NCI-H1105 treated with DMSO at 0.1 percent for 48 hours (cell line): Measurements from ENCODE around the gene ATP8B3.
"Not testable (repeated sequence)": the region's sequence is repeated elsewhere in the genome, so short reads cannot be mapped to it uniquely, and the experiment has no call there.

Source experiments
- DNase-seq: peaks from one replicate; lab custom pipeline; 2025; lab: John Stamatoyannopoulos, UW

Gene ATP8B3

DNA sequence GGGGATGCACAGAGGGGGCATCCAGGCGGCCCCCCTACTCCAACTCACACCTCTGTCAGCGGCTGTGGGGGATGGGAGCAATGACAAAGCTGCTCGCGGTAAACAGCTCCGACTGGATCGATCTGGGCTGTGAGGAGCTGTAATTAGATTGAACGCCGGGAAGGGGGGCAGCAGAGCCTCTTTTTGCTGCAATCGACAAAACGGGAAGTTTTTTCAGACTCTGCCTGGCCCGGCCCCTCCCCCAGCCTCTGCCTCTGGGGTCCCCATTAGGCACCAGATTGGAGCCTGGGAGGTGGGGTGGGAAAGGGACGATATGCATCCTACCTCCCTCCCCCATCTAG lies 42.5 kb downstream of the ATP8B3 start:
- DNase-seq, result no peak

DNA sequence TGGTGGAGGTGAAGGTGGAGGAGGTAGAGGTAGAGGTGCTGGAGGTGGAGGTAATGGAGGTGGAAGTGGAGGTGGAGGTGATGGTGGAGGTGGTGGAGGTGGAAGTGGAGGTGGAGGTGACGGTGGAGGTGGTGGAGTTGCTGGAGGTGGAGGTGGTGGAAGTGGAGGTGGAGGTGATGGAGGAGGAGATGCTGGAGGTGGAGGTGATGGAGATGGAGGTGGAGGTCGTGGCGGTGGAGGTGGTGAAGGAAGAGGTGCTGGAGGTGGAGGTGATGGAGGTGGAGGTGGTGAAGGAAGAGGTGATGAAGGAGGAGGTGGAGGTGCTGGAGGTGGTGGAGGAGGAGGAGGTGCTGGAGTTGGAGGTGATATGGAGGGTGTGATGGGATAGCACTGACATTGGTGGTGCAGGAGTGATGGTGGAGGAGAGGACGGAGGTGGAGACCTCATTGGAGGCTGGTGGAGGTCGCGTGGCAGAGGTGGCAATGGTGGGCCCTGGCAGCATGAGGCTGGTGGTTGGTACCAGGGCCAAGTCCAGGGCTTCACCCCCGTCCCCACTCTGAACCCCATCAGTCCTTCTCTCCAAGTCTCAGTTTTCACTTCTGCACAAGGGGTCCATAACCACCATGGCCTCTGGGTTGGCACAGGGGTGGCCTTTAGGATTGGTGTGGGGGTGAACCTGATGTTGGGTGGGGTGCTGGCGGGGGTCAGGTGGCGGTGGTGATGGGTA lies 43.0 kb downstream of the ATP8B3 start:
- no peak for DNase-seq

DNA sequence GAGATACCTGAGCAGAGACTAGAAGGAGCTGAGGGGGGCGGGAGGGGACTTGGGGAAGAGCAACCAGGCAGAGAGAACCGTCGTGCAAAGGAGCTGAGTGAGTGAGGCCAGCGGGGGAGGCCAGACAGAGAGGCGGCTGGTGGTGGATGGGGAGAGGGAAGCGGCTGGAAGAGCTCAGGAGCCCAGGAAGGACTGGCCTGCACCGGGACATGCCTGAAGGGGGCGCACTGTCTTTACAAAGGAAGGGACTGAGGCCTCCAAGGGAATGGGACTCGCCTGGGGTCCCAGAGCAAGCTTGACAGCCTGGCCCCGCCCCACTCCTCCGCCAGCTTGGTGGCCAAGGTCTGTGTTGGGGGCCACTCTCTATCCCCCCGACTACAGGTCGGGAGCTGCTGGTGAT lies 43.8 kb downstream of the ATP8B3 start:
- no peak for DNase-seq

DNA sequence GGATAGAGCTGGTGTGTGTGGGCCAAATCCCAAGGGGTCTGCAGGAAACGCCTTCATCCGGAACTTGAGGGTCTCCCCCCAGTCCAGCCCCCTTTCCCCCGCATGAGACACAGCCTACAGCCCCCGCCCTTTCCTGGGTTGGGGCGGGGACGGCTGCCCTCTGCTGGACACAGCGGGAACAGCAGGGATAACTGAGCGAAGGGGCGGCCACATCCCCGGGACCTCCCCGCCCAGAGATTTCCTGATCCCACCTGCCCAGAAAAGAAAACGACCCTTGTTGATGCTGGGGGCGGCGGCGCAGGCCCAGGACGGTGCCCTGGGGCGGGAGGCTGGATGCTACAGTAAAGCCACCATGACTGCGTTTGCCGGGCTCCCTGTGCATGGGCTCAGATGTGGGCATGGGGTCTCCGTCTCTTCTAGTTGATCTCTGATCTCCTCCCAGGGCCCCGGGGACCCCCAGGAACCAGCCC lies 44.6 kb downstream of the ATP8B3 start:
- peak; percentile 19 for DNase-seq

DNA sequence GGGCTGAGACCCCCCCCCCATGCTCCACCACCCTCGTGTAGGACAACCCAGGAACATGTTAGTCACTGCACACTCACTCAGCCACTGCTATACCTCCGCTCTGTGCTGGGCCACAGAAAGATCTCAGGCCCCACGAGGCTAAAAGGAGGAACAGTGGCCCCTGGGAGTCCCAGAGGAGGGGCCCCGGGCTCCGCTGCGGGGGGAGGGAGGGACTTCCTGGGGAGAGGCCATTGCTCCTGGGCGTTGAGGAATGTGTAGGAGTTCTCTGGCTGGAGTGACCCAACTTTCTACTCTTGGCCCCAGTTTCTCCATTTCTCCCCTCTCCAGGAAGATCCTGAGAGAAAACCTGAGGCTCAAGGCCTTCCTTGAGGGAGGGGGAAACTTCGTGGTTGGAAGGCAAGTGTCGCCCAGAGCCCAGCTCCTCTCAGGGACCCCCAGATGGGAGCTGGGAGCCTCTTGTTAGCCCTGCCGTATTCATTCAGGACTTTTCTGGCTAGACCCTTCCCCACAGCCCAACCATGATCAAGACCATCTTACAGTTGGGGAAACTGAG lies 45.2 kb downstream of the ATP8B3 start:
- DNase-seq, result no peak

DNA sequence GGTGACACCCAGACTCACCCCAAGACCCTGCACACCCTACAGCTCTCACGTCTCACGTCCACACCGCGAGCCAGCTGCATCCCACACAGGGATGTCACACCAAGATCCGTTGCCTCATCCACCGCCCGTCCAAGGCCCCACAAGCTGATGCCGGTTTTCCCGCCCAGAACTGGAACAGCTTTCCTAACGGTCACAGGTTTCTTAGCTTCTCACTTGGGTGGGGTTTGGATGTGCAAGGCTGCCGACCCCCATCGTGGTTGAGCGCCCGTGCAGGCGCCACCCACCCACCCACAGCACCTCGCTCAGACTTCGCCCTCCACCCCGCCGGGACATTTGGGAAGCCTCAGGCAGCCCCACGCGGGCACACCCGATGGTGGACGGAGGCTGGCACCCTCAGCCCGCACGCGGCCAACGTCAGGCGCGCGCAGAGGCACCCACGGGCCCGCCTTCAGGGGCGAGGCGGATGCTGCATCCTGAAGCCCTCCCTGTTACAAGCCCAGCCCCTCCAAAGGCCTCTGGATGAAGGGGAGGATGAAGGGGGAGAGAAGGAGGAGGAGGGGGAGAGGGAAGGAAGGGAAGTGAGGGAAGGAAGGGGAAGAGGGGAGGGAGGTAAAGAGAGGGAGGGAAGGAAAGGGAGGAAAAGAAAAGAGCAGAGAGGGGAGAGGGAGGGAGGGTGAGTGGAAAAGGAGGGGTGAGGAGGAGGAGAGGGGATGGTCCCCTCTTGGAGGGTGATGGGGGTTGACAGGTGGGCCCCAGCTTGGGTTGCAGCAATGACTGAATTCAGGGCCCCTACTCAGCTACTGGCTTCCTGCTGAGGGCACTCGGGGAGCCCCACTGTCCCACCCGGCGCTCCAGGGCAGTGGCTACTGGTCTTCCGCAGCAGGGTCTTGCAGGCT lies 45.9 kb downstream of the ATP8B3 start:
- no peak for DNase-seq

DNA sequence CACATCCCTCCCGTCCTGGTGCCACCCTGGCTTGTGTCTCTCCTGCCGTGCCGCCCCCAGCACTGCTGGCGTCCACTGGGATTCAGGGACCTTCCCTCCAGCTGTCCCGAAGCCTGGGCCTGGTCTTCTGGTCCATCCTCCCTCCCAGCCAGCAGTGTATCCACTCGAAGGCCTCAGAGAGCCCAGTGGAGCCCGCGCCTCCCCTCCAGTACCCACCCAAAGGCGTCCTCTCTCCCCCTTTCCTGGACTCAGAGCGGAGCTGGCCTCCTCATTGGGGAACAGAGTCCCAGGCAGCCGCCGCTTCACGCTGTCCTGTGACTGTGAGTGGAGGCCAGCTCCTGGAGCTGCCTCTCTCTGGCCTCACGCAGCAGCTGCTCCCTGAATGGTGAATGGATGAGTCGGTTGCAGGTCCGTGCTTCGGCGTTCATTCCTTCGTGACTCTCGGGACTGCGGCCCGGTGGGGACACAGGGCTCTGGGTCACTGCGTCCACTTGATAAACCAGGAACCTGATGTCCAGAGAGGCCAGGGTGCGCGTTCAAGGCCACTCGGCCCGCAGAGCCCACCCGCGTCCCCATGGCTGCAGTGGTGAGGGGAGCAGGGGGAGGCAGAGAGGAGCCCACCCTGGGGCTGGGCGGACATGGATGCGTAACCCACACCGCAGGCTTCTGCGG lies 46.7 kb downstream of the ATP8B3 start:
- no peak for DNase-seq

DNA sequence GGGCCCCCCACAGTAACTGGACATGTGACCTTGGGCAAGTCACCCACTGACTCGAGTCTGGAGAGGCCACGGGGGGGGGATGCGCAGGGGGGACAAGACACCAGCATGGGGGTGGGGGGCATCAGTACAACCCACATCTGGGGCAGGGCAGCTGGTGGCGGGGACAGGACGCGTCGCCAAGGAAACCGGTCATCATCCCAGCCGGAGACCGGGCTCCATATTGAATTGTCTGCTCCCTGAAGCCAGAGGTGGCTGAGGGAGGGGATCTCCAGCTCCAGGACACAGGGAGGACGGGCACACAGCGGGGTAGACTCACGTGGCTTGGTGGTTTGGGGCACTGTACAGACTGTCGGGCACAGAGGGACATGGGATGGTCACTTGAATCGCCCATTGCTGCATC lies 47.3 kb downstream of the ATP8B3 start:
- DNase-seq, result no peak

DNA sequence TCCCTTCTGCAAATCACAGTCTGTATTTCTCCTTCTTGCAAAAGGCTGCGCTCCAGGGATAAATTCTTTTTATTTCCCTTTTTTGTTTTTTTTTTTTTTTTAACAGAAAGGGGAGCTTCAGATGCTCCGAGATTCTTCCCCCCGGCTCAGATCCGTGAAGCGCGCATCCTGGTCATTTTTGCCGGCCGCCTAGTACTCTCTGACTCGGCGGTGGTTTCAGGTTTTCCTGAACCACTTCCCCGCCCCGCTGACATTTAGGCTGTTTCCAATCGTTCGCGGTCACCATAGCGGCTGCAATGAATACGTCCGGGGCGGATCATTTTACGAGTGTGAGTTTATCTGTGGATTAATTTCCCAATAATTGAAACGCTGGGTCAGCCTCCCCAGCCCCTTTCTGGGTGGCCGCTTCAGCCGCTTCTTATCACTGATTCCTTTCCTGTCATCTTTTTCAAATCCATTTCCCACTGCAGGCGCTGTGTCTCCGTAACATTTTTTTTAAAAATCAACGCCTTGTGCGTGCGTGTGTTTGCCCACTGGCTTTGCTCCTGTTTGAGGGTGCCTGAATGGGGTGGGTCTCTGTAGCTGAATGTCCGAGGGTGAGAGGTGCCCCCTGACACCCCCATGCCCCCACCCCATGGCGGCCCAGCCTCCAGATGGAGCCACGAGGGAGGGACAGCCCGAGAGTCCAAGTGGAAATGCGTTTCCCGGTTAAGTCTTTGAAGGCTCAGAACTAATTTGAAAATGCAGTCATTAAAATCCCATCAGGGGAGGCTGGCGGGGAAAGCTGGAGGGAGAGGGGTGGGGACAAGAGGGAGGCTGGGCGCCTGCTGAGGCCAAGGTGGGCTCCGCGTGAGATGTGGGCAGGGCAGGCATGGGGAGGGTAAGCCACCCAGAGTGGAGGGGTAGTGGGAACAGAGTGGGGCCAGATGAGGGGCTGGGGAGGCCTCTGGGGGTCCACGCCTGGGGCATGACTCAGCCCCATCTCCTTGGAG lies 48.1 kb downstream of the ATP8B3 start:
- no peak for DNase-seq

DNA sequence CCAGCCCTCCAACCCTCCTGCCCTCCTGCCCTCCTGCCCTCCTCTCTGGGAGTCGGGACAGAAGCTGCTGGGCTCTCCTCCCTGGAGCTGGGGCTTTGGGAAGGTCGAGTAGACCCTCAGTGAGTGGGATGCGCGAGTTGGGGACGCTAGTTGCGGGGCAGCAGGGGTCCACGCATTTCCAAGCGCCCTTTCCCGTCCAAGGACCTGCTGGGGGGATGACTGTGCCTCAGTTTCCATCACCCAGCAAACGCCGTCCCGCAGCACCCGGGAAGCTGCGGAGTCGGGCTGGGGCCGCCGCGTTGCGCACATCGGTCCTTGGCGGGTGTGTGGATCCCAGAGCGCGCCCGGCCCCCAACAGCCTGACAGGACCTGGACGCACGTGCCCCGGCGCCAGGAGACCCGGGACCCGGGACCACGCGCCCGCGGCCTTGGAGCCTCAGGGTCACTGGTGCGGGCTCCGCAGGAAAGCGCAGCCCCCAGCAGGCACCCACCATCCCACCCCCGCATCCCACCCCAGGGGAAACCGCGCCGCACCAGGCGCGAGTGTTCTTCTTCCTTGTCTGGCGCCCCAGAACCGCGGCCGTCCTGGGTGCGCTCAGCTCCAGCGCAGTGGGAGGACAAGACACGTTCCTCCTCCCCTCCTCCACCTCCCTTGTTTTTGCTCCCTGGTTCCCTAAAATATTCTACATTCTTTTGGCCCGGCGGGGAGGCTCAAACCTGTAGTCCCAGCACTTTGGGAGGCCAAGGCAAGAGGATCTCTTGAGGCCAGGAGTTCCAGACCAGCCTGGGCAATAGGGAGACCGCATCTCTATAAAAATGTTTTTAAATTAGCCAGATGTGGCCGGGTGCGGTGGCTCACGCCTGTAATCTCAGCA lies 49.6 kb downstream of the ATP8B3 start:
- no peak for DNase-seq

DNA sequence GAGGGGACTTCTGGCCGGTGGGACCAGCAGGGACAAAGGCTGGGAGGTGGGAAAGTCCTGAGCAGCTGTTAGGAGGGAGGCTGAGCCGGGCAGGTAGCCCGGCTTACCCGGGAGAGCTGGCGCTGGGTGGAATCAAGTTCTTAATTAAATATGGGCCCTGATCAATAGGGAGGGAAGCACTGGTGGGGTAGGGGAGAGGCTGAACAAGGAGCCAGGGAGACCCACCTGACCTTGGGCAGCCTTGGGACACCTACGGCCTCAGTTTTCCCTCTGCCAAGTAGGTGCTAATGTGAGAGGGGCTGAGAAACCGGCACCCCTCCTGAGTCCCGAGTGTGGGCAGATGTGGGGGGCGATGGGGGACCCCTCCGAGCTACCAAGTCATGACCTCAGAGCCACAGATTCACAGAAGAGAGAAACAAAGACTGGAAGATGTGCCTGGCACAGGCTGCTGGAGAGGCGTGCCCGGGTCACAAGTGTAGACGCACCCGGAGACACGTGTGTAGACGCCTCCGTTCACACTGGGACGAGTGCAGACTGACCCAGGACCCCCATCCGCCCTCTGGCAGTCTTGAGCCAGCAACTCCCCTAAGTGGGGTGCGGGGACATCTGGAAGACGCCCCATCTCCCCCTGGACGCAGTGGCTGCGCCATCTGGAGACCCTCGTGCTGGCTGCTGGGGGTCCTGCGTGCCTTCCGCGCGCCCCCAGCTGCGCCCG lies 50.4 kb downstream of the ATP8B3 start:
- no peak for DNase-seq

DNA sequence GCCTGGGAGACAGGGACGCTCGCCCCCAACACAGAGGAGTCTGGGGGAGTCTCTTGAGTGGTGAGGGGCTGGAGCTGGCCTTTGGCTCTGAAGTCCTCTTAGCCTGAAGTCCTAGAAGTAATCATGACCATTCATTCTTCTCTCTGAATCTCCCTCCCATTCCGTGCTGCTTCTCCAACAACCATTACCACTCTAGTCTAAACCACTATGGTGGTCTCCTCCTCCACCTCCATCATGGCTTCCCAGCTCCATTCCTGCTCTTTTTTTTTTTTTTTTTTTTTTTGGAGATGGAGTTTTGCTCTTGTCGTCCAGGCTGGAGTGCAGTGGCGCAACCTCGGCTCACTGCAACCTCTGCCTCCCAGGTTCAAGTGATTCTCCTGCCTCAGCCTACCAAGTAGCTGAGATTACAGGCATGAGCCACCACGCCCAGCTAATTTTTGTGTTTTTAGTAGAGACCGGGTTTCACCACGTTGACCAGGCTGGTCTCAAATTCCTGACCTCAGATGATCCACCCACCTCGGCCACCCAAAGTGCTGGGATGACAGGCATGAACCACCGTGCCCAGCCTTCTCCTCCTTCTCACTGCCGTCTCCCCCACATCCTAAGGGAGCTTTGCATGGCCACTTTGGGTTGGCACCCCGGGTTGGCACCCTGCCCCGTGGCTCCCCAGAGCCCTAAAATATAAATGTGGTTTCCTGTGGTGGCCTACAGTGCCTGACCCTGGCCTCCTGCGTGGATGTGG lies 51.1 kb downstream of the ATP8B3 start:
- not testable (repeated sequence) for DNase-seq

DNA sequence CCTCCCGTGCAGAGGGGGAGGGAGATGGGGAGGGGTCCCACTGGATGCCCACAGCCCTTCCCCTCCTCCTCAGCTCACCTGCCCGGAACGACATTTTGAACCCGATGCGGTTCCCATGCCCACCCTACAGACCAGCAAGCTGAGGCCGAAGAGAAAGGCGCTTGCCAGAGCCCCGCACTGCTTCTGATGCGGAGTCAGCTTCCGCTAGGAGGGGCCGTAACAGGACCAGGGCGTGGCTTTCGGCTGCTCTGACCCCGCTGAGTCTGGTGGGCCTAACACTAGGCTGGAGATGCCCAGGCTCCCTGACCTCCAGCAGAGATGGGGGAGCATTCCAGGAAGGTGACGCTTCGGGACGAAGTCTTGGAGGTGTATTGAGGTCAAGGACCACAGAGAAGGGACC lies 52.1 kb downstream of the ATP8B3 start:
- no peak for DNase-seq

DNA sequence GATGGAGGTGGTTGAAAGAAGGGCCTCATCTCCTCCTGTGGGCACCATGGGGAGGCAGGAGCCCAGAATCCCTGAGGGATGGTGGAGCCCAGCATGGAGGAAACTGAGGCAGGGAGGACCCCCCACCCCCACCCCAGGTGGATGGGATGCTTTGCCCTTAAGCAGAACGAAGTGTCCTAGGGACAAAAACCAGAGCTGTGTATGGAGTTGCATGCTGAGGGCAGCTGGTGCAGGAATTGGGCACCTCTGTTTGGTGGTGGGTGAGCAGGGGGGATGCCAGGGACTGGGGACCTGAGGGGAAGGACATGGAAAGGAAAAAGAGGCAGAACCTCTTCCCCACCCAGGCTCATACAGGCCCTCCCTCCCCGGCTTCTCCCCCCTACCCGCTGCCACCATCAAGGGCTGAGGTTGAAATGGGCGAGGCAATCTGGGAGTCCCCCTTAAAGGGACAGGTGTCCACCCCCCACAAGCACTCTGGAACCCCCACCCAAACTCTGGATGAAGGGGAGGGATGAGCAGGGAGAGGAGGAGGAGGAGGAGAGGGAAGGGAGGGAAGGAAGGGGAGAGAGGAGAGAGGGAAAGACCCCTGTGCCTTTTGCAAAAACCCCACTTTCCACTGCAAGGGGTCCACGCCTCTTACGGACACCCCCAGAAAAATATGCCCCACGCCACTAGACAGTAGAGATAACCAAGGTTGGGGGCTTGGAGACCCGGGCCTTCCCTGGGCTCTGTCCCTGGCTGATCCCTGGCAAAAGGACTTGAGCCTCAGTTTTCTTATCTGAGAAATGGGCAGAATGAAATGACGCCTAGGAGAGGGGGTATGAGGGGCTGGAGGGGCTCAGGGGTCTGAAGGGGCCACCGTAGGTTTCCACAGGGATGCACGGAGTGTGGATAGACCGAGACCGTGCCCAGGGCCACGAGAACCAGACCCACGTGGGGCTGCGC lies 52.8 kb downstream of the ATP8B3 start:
- no peak for DNase-seq

DNA sequence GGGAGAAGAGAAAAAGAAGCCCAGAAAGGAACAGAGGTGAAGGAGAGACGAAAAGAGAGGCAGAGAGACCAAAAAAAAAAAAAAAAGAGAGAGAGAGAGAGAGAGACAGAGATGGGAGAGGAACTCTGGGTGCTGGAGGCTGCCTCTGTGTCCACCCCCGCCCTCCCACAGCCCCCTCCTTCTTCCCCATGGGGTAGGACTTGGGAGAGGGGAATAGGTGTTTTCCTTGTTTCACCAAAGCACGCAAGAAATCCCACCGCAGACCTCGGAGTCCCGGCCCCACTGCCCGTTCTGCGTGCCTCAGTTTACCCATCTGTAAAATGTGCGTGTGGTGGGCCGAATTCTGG lies 53.9 kb downstream of the ATP8B3 start:
- DNase-seq, result no peak

DNA sequence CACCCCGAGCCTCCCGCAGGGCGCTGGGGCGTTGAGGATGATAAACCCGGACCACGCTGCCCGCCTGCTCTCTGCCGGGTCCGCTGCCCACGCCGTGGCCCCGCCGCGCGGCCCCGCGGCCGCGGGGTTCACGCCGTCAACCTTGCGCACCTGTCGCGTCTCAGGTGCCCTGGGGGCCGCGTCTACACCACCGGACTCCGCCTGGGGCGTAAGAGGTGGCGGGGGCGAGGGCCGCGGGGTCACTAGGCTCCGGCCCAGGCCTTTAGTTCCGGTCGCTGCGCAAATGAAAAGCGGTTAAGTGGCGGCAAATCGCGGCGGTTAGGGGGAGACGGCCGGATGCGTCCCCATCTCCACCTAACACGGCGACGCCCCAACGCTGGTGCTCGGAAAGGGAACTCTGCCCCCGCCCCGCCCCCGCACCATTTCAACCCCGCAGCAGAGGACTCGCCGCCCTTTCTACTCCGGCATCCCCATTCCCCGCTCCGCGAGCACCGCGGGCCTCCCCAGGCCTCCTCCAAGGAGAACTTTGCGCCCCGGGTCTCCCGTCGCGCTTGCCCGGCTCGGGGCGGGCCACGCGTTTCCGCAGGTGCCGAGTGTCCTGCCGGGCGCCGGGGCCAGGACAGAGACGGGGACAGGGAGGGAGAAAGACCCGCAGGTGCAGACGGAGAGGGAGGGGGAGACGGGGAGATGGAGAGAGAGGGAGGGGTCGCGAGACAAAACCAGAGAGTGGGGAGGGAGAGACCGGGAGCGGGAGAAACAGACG lies 54.4 kb downstream of the ATP8B3 start:
- DNase-seq, result no peak
